Amygdala (tissue), 56 donors: Measurements from ENCODE around the gene ODAD4.

ENCODE experiments used
- DNase-seq, 56 donors: peaks; one replicate each; lab custom pipeline; 2025; lab: John Stamatoyannopoulos, UW

Gene ODAD4

DNA sequence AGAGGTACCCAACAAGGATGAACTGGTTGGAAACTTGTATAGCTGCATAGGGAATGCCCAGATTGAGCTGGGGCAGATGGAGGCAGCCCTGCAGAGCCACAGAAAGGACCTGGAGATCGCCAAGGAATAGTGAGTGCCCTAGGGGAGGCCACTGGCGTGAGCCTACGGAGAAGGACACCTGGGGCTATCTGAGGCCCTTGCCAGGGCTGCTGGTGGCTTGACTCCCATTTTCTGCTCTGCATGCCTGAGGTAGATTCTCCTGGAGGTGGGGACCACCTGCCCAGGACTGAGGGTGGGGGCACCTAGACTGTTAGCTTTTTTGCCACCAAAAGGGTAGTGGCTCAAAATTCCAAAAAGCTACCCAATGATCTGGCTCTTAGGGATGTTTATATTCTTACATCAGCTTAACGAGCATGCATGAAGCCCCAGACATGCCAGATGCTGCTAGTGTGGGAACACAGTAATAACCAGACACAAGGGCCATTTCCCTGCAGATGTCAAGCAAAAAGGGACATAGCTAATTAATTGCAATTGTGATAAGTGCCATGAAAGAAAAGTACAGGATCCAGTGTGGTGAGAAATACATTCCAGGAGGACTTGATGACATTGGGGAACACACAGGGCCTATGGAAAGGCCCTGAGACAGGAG, 8.8 kb downstream of the ODAD4 start:
- DNase-seq = no peak

GRCh38 chr17:41939693-41940090, 9.3 kb downstream of the ODAD4 start:
- DNase-seq = no peak

GRCh38 chr17:41941168-41941567, 10.8 kb downstream of the ODAD4 start:
- no peak for DNase-seq

DNA sequence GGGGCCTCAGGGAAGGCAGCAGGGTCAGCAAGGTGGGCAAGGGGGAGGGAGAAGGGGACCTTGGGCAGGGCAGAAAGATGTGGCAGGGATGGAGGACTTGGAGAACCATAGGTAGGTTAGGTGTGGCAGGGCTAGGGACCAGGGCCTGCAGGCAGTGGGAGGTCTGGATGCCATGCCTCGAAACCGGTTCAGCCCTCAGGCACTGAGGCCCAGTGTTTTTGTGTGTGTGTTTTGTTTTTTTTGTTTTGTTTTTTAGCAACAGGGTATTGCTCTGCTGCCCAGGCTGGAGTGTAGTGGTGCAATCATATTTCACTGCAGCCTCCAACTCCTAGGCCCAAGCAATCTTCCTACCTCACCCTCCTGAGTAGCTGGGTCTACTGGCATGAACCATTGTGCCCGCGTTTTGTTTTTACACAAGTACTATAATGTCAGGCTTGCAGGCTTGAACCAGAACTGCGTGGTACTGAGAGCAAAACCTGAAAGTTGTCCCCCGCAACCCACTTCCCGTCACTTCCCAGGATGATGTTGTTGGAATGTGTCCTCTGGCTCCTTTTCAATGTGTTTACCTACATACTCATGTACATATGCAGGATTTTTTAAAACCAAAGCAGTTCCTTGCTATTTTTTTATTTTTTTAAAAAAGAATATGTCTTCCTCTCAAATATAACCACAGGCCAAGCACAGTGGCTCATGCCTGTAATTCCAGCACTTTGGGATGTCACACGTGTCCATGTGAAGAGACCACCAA, 12.4 kb downstream of the ODAD4 start:
- no peak for DNase-seq

GRCh38 chr17:41943492-41943891, 13.1 kb downstream of the ODAD4 start:
- no peak for DNase-seq

DNA sequence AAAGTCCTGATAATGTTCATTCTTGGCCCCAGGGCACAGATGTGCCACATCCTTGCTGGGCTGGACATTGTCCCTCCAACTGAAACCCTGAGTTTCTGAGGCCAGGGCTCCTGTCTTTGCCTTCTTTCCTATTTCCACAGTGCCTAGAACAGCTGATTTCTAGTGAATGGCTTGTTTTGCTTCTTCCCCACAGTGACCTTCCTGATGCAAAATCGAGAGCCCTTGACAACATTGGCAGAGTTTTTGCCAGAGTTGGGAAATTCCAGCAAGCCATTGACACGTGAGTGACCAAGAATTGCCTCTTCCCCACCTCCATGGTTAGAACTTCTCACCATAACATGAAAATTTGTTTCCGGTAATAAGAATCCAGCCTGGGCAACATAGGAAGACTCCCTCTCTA, 14.5 kb downstream of the ODAD4 start:
- DNase-seq = no peak

DNA sequence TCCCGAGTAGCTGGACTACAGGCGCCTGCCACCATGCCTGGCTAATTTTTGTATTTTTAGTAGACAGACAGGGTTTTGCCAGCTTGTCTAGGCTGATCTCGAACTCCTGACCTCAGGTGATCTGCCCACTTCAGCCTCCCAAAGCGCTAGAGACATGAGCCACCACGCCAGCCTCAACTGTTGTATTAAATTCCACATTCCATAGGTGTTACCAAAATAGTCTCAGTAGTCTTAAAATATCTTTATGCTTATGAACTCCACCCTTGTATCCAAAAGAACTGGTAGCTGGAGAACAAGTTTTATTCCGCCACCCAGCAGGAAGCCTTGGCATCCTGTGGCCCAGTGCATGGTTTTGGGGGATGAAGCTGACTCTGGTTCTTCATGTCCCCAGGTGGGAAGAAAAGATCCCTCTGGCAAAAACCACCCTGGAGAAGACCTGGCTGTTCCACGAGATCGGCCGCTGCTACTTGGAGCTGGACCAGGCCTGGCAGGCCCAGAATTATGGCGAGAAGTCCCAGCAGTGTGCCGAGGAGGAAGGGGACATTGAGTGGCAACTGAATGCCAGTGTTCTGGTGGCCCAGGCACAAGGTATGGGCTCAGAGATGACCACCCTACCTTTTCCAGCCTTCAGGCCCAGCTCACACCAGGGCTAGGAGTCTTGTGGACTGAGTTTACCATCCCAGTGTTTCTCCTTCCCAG, 18.5 kb downstream of the ODAD4 start:
- DNase-seq = no peak

GRCh38 chr17:41956522-41956921, 26.1 kb downstream of the ODAD4 start:
- DNase-seq = no peak

GRCh38 chr17:41957031-41957868, 26.8 kb downstream of the ODAD4 start:
- no peak for DNase-seq

GRCh38 chr17:41957869-41958439, 27.5 kb downstream of the ODAD4 start:
- DNase-seq = no peak

DNA sequence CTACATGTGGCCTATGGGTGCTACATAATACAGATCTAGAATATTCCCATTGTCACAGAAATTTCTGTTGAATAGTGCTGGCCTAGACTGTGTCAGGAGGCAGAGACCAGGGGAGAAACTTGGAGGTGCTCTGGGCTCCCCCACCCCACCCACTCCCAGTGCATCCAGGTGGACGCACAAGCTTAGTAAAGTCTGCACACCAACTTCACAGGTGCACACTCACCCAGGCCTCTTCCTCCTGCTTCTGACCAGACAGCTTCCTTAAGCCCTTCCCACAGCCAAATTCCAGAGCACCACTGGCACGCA, 28.6 kb downstream of the ODAD4 start:
- no peak for DNase-seq

DNA sequence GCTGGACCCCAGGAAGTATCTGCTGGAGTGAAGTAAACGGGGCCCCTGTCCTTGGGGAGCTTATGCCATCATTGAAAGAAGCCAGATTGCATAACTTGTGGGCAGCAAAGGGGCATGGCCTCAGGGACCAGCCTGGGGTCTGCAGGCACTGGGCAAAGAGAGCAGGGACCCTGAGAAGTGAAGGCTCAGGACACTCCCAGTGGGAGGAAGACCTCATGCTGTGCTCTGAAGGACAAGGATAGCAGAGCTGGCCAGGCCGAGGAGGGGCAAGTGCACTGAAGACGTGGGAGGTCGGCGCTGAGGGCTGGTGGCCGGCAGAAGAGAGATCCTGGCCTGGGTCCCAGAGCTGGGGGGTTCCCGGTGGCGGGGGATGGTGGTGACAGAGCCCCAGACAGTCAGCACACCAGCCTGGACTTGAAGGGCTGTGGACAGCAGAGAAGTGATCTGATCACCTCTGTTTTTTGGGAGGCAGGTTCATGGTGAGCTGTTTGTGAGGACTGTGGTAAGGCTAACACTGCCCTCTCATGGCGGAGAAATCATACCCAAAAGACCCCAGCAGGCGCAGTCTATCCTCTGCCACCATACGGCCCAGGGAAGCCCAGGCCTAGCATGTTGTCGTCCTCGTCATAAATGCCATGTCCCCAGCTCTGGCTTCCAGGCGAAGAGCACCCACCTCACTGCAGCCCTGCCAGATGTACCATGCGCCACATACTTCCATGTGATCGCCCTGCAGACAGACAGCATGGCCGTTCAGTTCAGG, 29.1 kb downstream of the ODAD4 start:
- peak in 12 of 56 donors; percentile 6 to 63 (median 18) for DNase-seq

DNA sequence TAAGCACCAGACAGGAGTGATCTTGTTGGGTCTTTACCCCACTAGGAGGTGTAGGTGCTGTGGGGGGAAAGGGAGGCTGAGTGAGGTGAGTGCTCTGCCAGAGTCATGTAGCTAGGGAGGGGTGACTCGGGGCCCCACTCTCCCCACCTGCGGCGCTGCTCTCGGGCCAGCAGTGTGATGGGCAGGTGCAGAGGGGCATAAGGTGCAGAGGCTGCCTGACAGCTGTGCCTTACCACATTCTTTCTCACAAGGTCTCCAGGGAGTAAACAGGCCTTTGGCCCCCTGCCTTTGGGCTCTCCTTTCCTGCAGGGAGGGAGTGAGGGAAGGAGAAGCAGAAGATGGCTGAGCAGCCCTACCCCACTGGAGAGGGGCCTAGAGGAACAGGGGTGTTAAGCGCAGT, 31.7 kb downstream of the ODAD4 start:
- no peak for DNase-seq

DNA sequence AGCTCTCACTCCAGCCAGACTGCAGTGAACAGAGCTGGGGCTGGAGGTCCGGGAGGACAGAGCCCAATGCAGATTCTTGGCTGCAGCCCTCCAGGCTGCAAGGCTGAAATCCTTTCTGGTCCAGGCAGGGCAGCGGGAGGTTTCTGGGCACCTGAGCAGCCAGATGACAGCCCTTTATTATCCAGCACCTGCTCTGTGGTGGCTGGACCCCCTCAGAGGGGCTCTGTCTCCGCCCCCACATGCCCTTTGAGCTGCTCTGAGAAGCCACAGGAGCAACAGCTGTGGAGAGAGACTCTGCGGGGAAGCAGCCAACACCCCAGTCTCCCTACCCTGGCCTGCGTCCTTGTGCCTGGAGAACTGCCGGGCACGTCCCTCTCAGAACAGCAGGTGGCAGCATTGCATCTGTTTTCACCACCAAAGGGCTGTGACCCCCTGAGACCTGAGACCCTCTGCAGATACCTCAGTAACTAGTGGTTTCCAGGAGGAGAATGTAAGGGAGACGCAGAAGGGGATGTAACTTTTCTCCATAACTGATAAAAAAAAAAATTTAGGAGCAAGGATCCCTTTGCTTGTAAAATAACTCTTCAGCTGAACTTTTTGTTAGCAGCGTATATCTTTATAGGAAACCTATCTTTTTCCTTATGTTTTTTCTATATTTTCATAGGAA, 32.5 kb downstream of the ODAD4 start:
- DNase-seq = peak in 53 of 56 donors; percentile 19 to 87 (median 65)

DNA sequence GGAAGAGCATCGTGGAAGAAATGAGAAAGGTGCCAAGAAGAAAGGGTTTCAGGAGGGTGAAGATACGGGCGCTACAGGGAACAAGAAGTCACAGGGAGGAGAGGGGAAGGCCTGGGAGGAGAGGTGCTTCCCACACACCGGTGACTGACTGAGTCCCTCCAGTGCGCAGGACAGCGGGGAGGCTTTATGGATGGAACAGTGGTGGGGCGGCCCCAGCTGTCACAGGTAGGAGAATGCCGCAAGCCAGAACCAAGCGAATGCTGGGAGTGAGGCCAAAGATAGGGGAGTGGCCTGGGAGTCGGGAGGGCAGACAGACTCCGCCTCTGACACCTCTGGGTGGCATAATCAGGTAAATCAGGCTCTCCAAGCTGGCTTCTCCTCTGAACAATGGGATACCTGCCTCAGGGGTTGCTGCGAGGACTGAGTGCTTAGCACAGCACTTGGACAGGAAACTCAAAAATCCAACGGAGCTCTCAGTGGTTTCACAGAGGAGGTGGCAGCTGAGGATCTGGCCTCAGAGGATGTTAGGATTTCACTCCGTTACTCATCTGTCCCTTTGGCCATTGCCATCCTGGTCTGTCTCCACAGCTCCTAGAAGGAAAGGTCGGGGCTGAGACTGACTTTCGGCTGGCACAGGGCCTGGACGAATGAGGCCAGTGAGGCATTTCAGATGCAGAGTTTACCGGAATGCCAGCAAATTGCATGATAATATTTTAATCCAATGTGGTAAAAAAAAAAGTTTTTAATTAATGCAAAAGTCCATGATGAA, 35.5 kb downstream of the ODAD4 start:
- DNase-seq = peak in 12 of 56 donors; percentile 19 to 78 (median 50)

- peak in 55 of 56 donors; percentile 60 to 96 (median 86) for DNase-seq
These were observed 36.2 kb downstream of the ODAD4 start, which contains the start of gene CNP for GRCh38 chr17:41966463-41967140. Gene CNP (plus strand): TSS chr17:41966795. CDS start chr17:41966885, 90 bp downstream.

DNA sequence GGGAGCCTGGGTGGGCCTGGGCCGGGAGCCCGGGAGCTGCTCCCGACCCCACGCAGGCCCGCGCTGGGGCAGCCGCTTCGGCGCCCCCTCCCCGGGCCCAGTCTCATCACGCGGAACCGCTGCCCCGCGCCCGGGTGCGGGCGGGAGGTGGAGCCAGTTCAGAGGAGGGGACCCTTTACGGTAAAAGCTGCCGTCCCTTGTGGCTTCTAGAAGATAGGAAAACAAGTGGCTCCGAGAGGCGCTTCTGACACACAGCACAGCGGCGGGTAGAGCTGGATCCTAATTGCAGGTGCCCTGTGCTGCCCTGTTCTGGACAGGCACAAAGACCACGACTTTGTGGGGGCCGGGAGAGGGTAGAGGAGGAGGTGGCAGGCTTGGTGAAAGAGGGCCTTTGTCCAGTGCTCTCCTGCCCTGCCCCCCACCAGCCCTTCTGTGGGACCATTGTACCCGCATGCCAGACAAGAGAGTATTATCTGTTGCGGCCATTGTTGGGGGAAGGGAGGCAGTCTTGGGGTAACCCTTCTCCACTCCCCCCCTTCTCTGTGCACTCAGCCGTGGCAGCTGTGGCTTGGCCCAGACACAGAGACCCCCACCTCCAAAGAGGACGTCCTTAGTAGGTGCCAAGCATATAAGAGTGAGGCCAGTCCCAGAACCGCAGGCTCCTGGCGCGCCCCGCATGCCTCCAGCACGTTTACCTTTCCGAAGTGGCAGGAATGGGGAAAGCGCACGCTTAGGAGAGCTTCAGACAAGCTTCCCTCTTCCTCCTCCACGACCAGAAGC, 36.9 kb downstream of the ODAD4 start:
- peak in 55 of 56 donors; percentile 49 to 98 (median 93) for DNase-seq
